ENCODE measurements around the gene MARCHF9.

- TF ChIP-seq CTCF (conservative IDR thresholded peaks at IDR 0.05 in 1 of 2, IDR thresholded peaks at IDR 0.05 in 1 of 2; ENCODE audit: low read depth in 1 of 2, low read length in 2 of 2) (peak in 1 of 2 donors; percentile 2), EZH2 (IDR thresholded peaks at IDR 0.05; ENCODE audit: low read length, missing control alignments) (no peak)
Measured at GRCh38 chr12:57771873-57772428, 17.0 kb downstream of the MARCHF9 start, which contains the start of gene METTL1.

Measured in fibroblast of lung (primary cell).